Mesenchymal stem cell (in vitro differentiated cells and primary cell): ENCODE data around the gene RASSF8.

ENCODE experiments used
- DNase-seq: peaks from one replicate; pipeline ENCODE4 v3.0.0-alpha.2; 2013
- H2AFZ ChIP-seq: one replicate; pipeline ENCODE4 v1.6.1; 2013; ENCODE audit warnings: low read depth, mild to moderate bottlenecking, control low read depth, inconsistent platforms, low read length, moderate library complexity
- H2AK5ac ChIP-seq: 2 replicates; pipeline ENCODE4 v1.6.1; 2013; ENCODE audit warnings: low read length, moderate library complexity, mild to moderate bottlenecking, inconsistent platforms; ENCODE audit not compliant: severe bottlenecking
- H2BK120ac ChIP-seq: one replicate; pipeline ENCODE4 v1.6.1; 2013; ENCODE audit warnings: low read depth, mild to moderate bottlenecking, inconsistent platforms, low read length, moderate library complexity
- H2BK12ac ChIP-seq, 2 experiments: one replicate each; pipeline ENCODE4 v1.6.1; 2013; ENCODE audit warnings: inconsistent platforms in 2 of 2, low read length in 2 of 2, mild to moderate bottlenecking in 2 of 2, moderate library complexity in 2 of 2, control low read depth in 1 of 2
- H2BK15ac ChIP-seq: one replicate; pipeline ENCODE4 v1.6.1; 2013; ENCODE audit warnings: mild to moderate bottlenecking, low read depth, inconsistent platforms; ENCODE audit not compliant: poor library complexity, severe bottlenecking
- H2BK5ac ChIP-seq: 2 replicates; pipeline ENCODE4 v1.6.1; 2013; ENCODE audit warnings: low read depth, mild to moderate bottlenecking, low read length, control low read depth, inconsistent platforms; ENCODE audit not compliant: poor library complexity, severe bottlenecking
- H3K14ac ChIP-seq, 2 experiments: one replicate each; pipeline ENCODE4 v1.6.1; 2013; ENCODE audit warnings: inconsistent platforms in 2 of 2, low read length in 2 of 2, control low read depth in 1 of 2, mild to moderate bottlenecking in 1 of 2, moderate library complexity in 1 of 2
- H3K18ac ChIP-seq, 2 experiments: one replicate each; pipeline ENCODE4 v1.6.1; 2013; ENCODE audit warnings: inconsistent platforms in 2 of 2, low read length in 2 of 2, control low read depth in 1 of 2, low read depth in 1 of 2, mild to moderate bottlenecking in 1 of 2
- H3K23ac ChIP-seq, 2 experiments: one replicate each; pipeline ENCODE4 v1.6.1; 2013; ENCODE audit warnings: inconsistent platforms in 2 of 2, low read length in 2 of 2, mild to moderate bottlenecking in 2 of 2, moderate library complexity in 2 of 2, control low read depth in 1 of 2
- H3K27ac ChIP-seq: 2 replicates; pipeline ENCODE4 v1.5.1; 2013; ENCODE audit warnings: mild to moderate bottlenecking, moderate library complexity, low read length, control low read depth, inconsistent platforms; ENCODE audit not compliant: poor library complexity, severe bottlenecking
- H3K27me3 ChIP-seq, 2 experiments: 2 replicates each; pipeline versions ENCODE4 v1.6.1 to v1.7.0; 2013; ENCODE audit warnings: low read length in 2 of 2, mild to moderate bottlenecking in 2 of 2, moderate library complexity in 2 of 2, control low read depth in 1 of 2, inconsistent platforms in 1 of 2; ENCODE audit not compliant: control insufficient read depth in 1 of 2, insufficient read depth in 1 of 2
- H3K36me3 ChIP-seq, 2 experiments: 2 replicates each; pipeline versions ENCODE4 v1.6.1 to v1.7.0; 2013; ENCODE audit warnings: low read length in 2 of 2, control low read depth in 1 of 2, inconsistent platforms in 1 of 2, low read depth in 1 of 2, mild to moderate bottlenecking in 1 of 2; ENCODE audit not compliant: insufficient read depth in 2 of 2, control insufficient read depth in 1 of 2
- H3K4ac ChIP-seq, 2 experiments: one replicate each; pipeline ENCODE4 v1.6.1; 2013; ENCODE audit warnings: inconsistent platforms in 2 of 2, low read length in 2 of 2, mild to moderate bottlenecking in 2 of 2, moderate library complexity in 2 of 2, control low read depth in 1 of 2, low read depth in 1 of 2
- H3K4me1 ChIP-seq: 2 replicates; pipeline ENCODE4 v1.6.1; 2013; ENCODE audit warnings: low read depth, low read length, control low read depth; ENCODE audit not compliant: control insufficient read depth, insufficient read depth
- H3K4me2 ChIP-seq: 2 replicates; pipeline ENCODE4 v1.6.1; 2013; ENCODE audit warnings: low read length, mild to moderate bottlenecking, inconsistent platforms; ENCODE audit not compliant: poor library complexity, severe bottlenecking
- H3K4me3 ChIP-seq, 2 experiments: 2 replicates each; pipeline versions ENCODE4 v1.5.1 to v1.7.0; 2013; ENCODE audit warnings: low read length in 2 of 2, mild to moderate bottlenecking in 2 of 2, control low read depth in 1 of 2, low read depth in 1 of 2; ENCODE audit not compliant: insufficient read depth in 1 of 2
- H3K79me1 ChIP-seq: replicated peaks from 2 replicates; pipeline ENCODE4 v1.6.1; 2013; ENCODE audit warnings: mild to moderate bottlenecking, control low read depth, low read length, inconsistent platforms; ENCODE audit not compliant: poor library complexity, severe bottlenecking
- H3K9ac ChIP-seq: 2 replicates; pipeline ENCODE4 v1.7.0; 2013; ENCODE audit warnings: mild to moderate bottlenecking, low read length, moderate library complexity
- H3K9me3 ChIP-seq: 2 replicates; pipeline ENCODE4 v1.7.0; 2013; ENCODE audit warnings: mild to moderate bottlenecking, low read length; ENCODE audit not compliant: control insufficient read depth
- H4K8ac ChIP-seq: one replicate; pipeline ENCODE4 v1.6.1; 2013; ENCODE audit warnings: inconsistent platforms, mild to moderate bottlenecking, low read length, moderate library complexity
- H4K91ac ChIP-seq: one replicate; pipeline ENCODE4 v1.6.1; 2013; ENCODE audit warnings: mild to moderate bottlenecking, low read length, inconsistent platforms
- WGBS: methylation state at CpG from one replicate; pipeline ENCODE4 v1.1.7; 2013; ENCODE audit warnings: mixed read lengths; 5-methylcytosine and 5-hydroxymethylcytosine counted together

RASSF8 gene

GRCh38 chr12:25975179-25975578 is 16.7 kb downstream of the RASSF8 start:
- Histone ChIP-seq H4K8ac (no peak overlapping the region), H3K27me3 (no peaks in the 10 kb centered on the region), H2BK5ac (no peak overlapping the region), H3K4me1 (peaks cover 6% of the 10 kb centered on the region), H3K9ac (peak overlapping the region; percentile 10), H4K91ac (no peak overlapping the region), H3K27ac (no peak overlapping the region), H3K4me2 (no peak overlapping the region), H2AFZ (no peak overlapping the region), H3K14ac (peak overlapping the region in 1 of 2 experiments; percentile 58), H3K4me3 (no peak overlapping the region), H3K79me1 (peaks cover 8% of the 10 kb centered on the region), H2AK5ac (peak overlapping the region; percentile 21), H2BK12ac (no peak overlapping the region), H3K9me3 (no peaks in the 10 kb centered on the region), H3K36me3 (peaks cover 0 to 15% of the 10 kb centered on the region in 2 experiments), H3K18ac (no peak overlapping the region), H2BK120ac (no peak overlapping the region), H2BK15ac (no peak overlapping the region), H3K23ac (no peak overlapping the region), H3K4ac (no peak overlapping the region)
- WGBS, result 88% methylated on average over 3 of the region's 3 CpGs
- no peak for DNase-seq

- peak overlapping the region; percentile 89 for H3K9ac ChIP-seq
- no peak overlapping the region for H3K18ac ChIP-seq
- H3K36me3 ChIP-seq, result peaks cover 0 to 10% of the 10 kb centered on the region in 2 experiments
- 96% methylated on average over 2 of the region's 2 CpGs for WGBS
- peaks cover 3% of the 10 kb centered on the region for H3K4me1 ChIP-seq
- no peaks in the 10 kb centered on the region for H3K9me3 ChIP-seq
- H3K27me3 ChIP-seq, result no peaks in the 10 kb centered on the region
- H3K4ac ChIP-seq, result no peak overlapping the region
- no peak overlapping the region for H4K8ac ChIP-seq
- H2AK5ac ChIP-seq, result no peak overlapping the region
- H3K4me3 ChIP-seq, result peak overlapping the region in 1 of 2 experiments; percentile 72
- no peak overlapping the region for H2BK12ac ChIP-seq
- no peak overlapping the region for H3K27ac ChIP-seq
- H2AFZ ChIP-seq, result no peak overlapping the region
- H2BK120ac ChIP-seq, result no peak overlapping the region
- no peak overlapping the region for H3K4me2 ChIP-seq
- H3K79me1 ChIP-seq, result peaks cover 11% of the 10 kb centered on the region
- no peak overlapping the region for H3K23ac ChIP-seq
- H2BK15ac ChIP-seq, result no peak overlapping the region
- no peak overlapping the region for H3K14ac ChIP-seq
- no peak overlapping the region for H4K91ac ChIP-seq
- H2BK5ac ChIP-seq, result no peak overlapping the region
- DNase-seq, result no peak
Measured at GRCh38 chr12:25975682-25976081, 17.2 kb downstream of the RASSF8 start.

- no peak overlapping the region for H4K91ac ChIP-seq
- H3K36me3 ChIP-seq, result peaks cover 0 to 10% of the 10 kb centered on the region in 2 experiments
- no peak overlapping the region for H3K23ac ChIP-seq
- DNase-seq, result no peak
- H4K8ac ChIP-seq, result no peak overlapping the region
- H2AK5ac ChIP-seq, result no peak overlapping the region
- H3K9me3 ChIP-seq, result no peaks in the 10 kb centered on the region
- no peak overlapping the region for H3K27ac ChIP-seq
- H2BK12ac ChIP-seq, result no peak overlapping the region
- H2BK15ac ChIP-seq, result no peak overlapping the region
- peak overlapping the region; percentile 89 for H3K9ac ChIP-seq
- 96% methylated on average over 4 of the region's 4 CpGs for whole genome bisulfite sequencing
- no peak overlapping the region for H2BK120ac ChIP-seq
- no peak overlapping the region for H3K4ac ChIP-seq
- H3K14ac ChIP-seq, result no peak overlapping the region
- H3K79me1 ChIP-seq, result peaks cover 15% of the 10 kb centered on the region
- peak overlapping the region in 1 of 2 experiments; percentile 72 for H3K4me3 ChIP-seq
- H3K4me2 ChIP-seq, result no peak overlapping the region
- H2AFZ ChIP-seq, result no peak overlapping the region
- no peaks in the 10 kb centered on the region for H3K27me3 ChIP-seq
- H3K18ac ChIP-seq, result no peak overlapping the region
- peaks cover 3% of the 10 kb centered on the region for H3K4me1 ChIP-seq
- H2BK5ac ChIP-seq, result no peak overlapping the region
Measured at GRCh38 chr12:25976289-25976688, 17.8 kb downstream of the RASSF8 start.

- peaks cover 15% of the 10 kb centered on the region for H3K79me1 ChIP-seq
- no peak overlapping the region for H3K14ac ChIP-seq
- H3K4ac ChIP-seq, result no peak overlapping the region
- no peak for DNase-seq
- no peak overlapping the region for H2BK15ac ChIP-seq
- no peak overlapping the region for H4K91ac ChIP-seq
- no peak overlapping the region for H4K8ac ChIP-seq
- H3K4me2 ChIP-seq, result no peak overlapping the region
- peak overlapping the region; percentile 89 for H3K9ac ChIP-seq
- no peak overlapping the region for H2BK120ac ChIP-seq
- no peak overlapping the region for H2AFZ ChIP-seq
- no peak overlapping the region for H2BK5ac ChIP-seq
- H2BK12ac ChIP-seq, result no peak overlapping the region
- H3K4me1 ChIP-seq, result peaks cover 3% of the 10 kb centered on the region
- no peaks in the 10 kb centered on the region for H3K27me3 ChIP-seq
- H3K36me3 ChIP-seq, result peaks cover 0 to 8% of the 10 kb centered on the region in 2 experiments
- H3K18ac ChIP-seq, result no peak overlapping the region
- no peak overlapping the region for H2AK5ac ChIP-seq
- H3K23ac ChIP-seq, result no peak overlapping the region
- no peaks in the 10 kb centered on the region for H3K9me3 ChIP-seq
- WGBS, result 96% methylated on average over 5 of the region's 5 CpGs
- peak overlapping the region in 1 of 2 experiments; percentile 72 for H3K4me3 ChIP-seq
- no peak overlapping the region for H3K27ac ChIP-seq
Measured at GRCh38 chr12:25977047-25977446, 18.6 kb downstream of the RASSF8 start.
